H9 (cell line): ENCODE data around the gene MTFR2. TPM values are rescaled to one million over a fixed set of nuclear protein-coding genes. Genes with fewer than 3 reads are reported as not detected.

ENCODE experiments used
- DNase-seq: peaks from one replicate; pipeline ENCODE4 v3.0.0-alpha.2; 2017
- H2AFZ ChIP-seq: one replicate; pipeline ENCODE4 v1.6.1; 2013; ENCODE audit warnings: mild to moderate bottlenecking, low read length, control low read depth, moderate library complexity
- H2AK5ac ChIP-seq: 2 replicates; pipeline ENCODE4 v1.6.1; 2013; ENCODE audit warnings: low read length, control low read depth, mixed read lengths; ENCODE audit not compliant: insufficient read length
- H2BK120ac ChIP-seq: one replicate; pipeline ENCODE4 v1.6.1; 2013; ENCODE audit warnings: low read depth, mild to moderate bottlenecking, low read length, control low read depth, inconsistent platforms; ENCODE audit not compliant: poor library complexity, severe bottlenecking
- H2BK12ac ChIP-seq: 2 replicates; pipeline ENCODE4 v1.6.1; 2013; ENCODE audit warnings: low read length, control low read depth, mixed read lengths, low read depth; ENCODE audit not compliant: insufficient read length
- H2BK15ac ChIP-seq: 2 replicates; pipeline ENCODE4 v1.6.1; 2013; ENCODE audit warnings: low read depth, low read length, control low read depth
- H2BK20ac ChIP-seq: one replicate; pipeline ENCODE4 v1.6.1; 2013; ENCODE audit warnings: low read depth, mild to moderate bottlenecking, low read length, control low read depth, inconsistent platforms; ENCODE audit not compliant: poor library complexity, severe bottlenecking
- H2BK5ac ChIP-seq: 2 replicates; pipeline ENCODE4 v1.6.1; 2013; ENCODE audit warnings: low read length, control low read depth, mixed read lengths; ENCODE audit not compliant: insufficient read length
- H3K14ac ChIP-seq: 2 replicates; pipeline ENCODE4 v1.6.1; 2013; ENCODE audit warnings: low read length, control low read depth; ENCODE audit not compliant: insufficient read depth
- H3K18ac ChIP-seq: 2 replicates; pipeline ENCODE4 v1.6.1; 2013; ENCODE audit warnings: low read depth, mild to moderate bottlenecking, mixed read lengths, low read length, control low read depth; ENCODE audit not compliant: insufficient read length
- H3K23ac ChIP-seq: 2 replicates; pipeline ENCODE4 v1.6.1; 2013; ENCODE audit warnings: low read length, control low read depth, mixed read lengths, low read depth; ENCODE audit not compliant: insufficient read length
- H3K23me2 ChIP-seq: 2 replicates; pipeline ENCODE4 v1.6.1; 2013; ENCODE audit warnings: low read depth, mild to moderate bottlenecking, mixed read lengths, low read length, control low read depth; ENCODE audit not compliant: insufficient read length, poor library complexity, severe bottlenecking
- H3K27ac ChIP-seq: 2 replicates; pipeline ENCODE4 v1.5.1; 2013; ENCODE audit warnings: low read length, control low read depth, mixed read lengths, low read depth; ENCODE audit not compliant: insufficient read length
- H3K27me3 ChIP-seq: 2 replicates; pipeline ENCODE4 v1.6.1; 2013; ENCODE audit warnings: low read length, control low read depth, inconsistent platforms; ENCODE audit not compliant: insufficient read depth
- H3K4ac ChIP-seq: 2 replicates; pipeline ENCODE4 v1.6.1; 2013; ENCODE audit warnings: low read depth, mild to moderate bottlenecking, control low read depth, inconsistent platforms, low read length, moderate library complexity
- H3K4me1 ChIP-seq: 2 replicates; pipeline ENCODE4 v1.6.1; 2013; ENCODE audit warnings: low read length, control low read depth, inconsistent platforms; ENCODE audit not compliant: insufficient read depth
- H3K4me2 ChIP-seq: 2 replicates; pipeline ENCODE4 v1.6.1; 2013; ENCODE audit warnings: low read length, control low read depth, mixed read lengths; ENCODE audit not compliant: insufficient read length, insufficient read depth
- H3K56ac ChIP-seq: 2 replicates; pipeline ENCODE4 v1.6.1; 2013; ENCODE audit warnings: low read depth, mild to moderate bottlenecking, mixed read lengths, low read length, control low read depth; ENCODE audit not compliant: insufficient read length
- H3K79me1 ChIP-seq: 2 replicates; pipeline ENCODE4 v1.6.1; 2013; ENCODE audit warnings: low read depth, mild to moderate bottlenecking, moderate library complexity, low read length, control low read depth, inconsistent platforms; ENCODE audit not compliant: insufficient read depth, poor library complexity, severe bottlenecking
- H3K79me2 ChIP-seq: 2 replicates; pipeline ENCODE4 v1.6.1; 2013; ENCODE audit warnings: low read length, control low read depth, inconsistent platforms; ENCODE audit not compliant: insufficient read depth
- H3K9ac ChIP-seq: 2 replicates; pipeline ENCODE4 v1.6.1; 2013; ENCODE audit warnings: low read length, control low read depth, mixed read lengths; ENCODE audit not compliant: insufficient read length; ENCODE audit errors: extremely low read depth
- H3K9me3 ChIP-seq: one replicate; pipeline ENCODE4 v1.6.1; 2013; ENCODE audit warnings: low read depth, low read length, inconsistent platforms; ENCODE audit not compliant: control insufficient read depth
- H3T11ph ChIP-seq: one replicate; pipeline ENCODE4 v1.6.1; 2013; ENCODE audit warnings: mild to moderate bottlenecking, low read length, control low read depth, inconsistent platforms
- H4K20me1 ChIP-seq: one replicate; pipeline ENCODE4 v1.6.1; 2013; ENCODE audit not compliant: control insufficient read depth, insufficient read length, insufficient read depth
- H4K5ac ChIP-seq: 2 replicates; pipeline ENCODE4 v1.6.1; 2013; ENCODE audit warnings: low read depth, mild to moderate bottlenecking, mixed read lengths, low read length, control low read depth; ENCODE audit not compliant: insufficient read length
- H4K8ac ChIP-seq: replicated peaks from 2 replicates; pipeline ENCODE4 v1.6.1; 2013; ENCODE audit warnings: low read length, control low read depth, mixed read lengths, low read depth; ENCODE audit not compliant: insufficient read length
- H4K91ac ChIP-seq: 2 replicates; pipeline ENCODE4 v1.6.1; 2013; ENCODE audit warnings: low read depth, mild to moderate bottlenecking, moderate library complexity, mixed read lengths, low read length, control low read depth; ENCODE audit not compliant: insufficient read length
- H3K27ac Mint-ChIP-seq, 3 experiments: 2 replicates in 2 of 3; 3 replicates in 1 of 3; pipeline ENCODE4 v1.8.0; 2020 to 2021; ENCODE audit warnings: mixed read lengths in 3 of 3, mild to moderate bottlenecking in 1 of 3, moderate library complexity in 1 of 3
- H3K27me3 Mint-ChIP-seq: 2 replicates; pipeline ENCODE4 v1.8.0; 2021; ENCODE audit warnings: low read depth, mild to moderate bottlenecking, moderate library complexity, mixed read lengths
- H3K36me3 Mint-ChIP-seq, 3 experiments: 2 replicates in 2 of 3; 3 replicates in 1 of 3; pipeline ENCODE4 v1.8.0; 2020 to 2021; ENCODE audit warnings: low read depth in 3 of 3, mixed read lengths in 3 of 3; ENCODE audit not compliant: insufficient read depth in 1 of 3
- H3K4me1 Mint-ChIP-seq, 2 experiments: 2 replicates each; pipeline ENCODE4 v1.8.0; 2020; ENCODE audit warnings: mixed read lengths in 2 of 2
- H3K4me3 Mint-ChIP-seq, 2 experiments: 2 replicates in 1 of 2; 3 replicates in 1 of 2; pipeline ENCODE4 v1.8.0; 2020 to 2021; ENCODE audit warnings: mild to moderate bottlenecking in 2 of 2, mixed read lengths in 2 of 2, moderate library complexity in 1 of 2
- H3K9me3 Mint-ChIP-seq, 2 experiments: 2 replicates in 1 of 2; 3 replicates in 1 of 2; pipeline ENCODE4 v1.8.0; 2020; ENCODE audit warnings: mild to moderate bottlenecking in 2 of 2, mixed read lengths in 2 of 2, moderate library complexity in 1 of 2
- CTCF ChIP-seq: fragments of 200-600 bp; sonication (generic); conservative IDR thresholded peaks from 3 replicates; pipeline ENCODE4 v1.8.0; 2021; ENCODE audit warnings: antibody characterized with exemption, mild to moderate bottlenecking
- WGBS: extraction: QIAGEN DNeasy Blood & Tissue Kit; methylation state at CpG from one replicate; pipeline ENCODE4 v1.1.7; 2013; ENCODE audit warnings: missing lambda C conversion rate, low lambda C conversion rate, mixed read lengths; ENCODE audit not compliant: insufficient read length; ENCODE audit errors: extremely low coverage; 5-methylcytosine and 5-hydroxymethylcytosine counted together
- total RNA-seq: library from RNA; stranded (reverse); gene quantifications from 2 replicates; pipeline ENCODE4 v1.2.1, GENCODE V29; 2021

The MTFR2 gene
- total RNA-seq, 1 experiment from 2014 or later: 11.8 TPM

- H3K4me3 Mint-ChIP-seq: no peak overlapping the region
- no CpG with 5 or more reads among the region's 13 CpGs for WGBS
- Histone ChIP-seq H2AFZ (no peak overlapping the region), H2BK120ac (no peak overlapping the region), H2AK5ac (no peak overlapping the region), H4K5ac (no peak overlapping the region), H3K27ac (no peak overlapping the region), H2BK15ac (no peak overlapping the region), H4K91ac (no peak overlapping the region), H3K4me1 (no peaks in the 10 kb centered on the region), H4K8ac (no peak overlapping the region), H4K20me1 (no peaks in the 10 kb centered on the region), H3K56ac (no peak overlapping the region), H3K9me3 (no peaks in the 10 kb centered on the region), H3K79me1 (no peaks in the 10 kb centered on the region), H3T11ph (no peak overlapping the region), H2BK12ac (no peak overlapping the region), H2BK20ac (no peak overlapping the region), H3K23me2 (no peaks in the 10 kb centered on the region), H2BK5ac (no peak overlapping the region), H3K79me2 (no peaks in the 10 kb centered on the region), H3K27me3 (no peaks in the 10 kb centered on the region), H3K23ac (no peak overlapping the region), H3K4me2 (no peak overlapping the region), H3K14ac (no peak overlapping the region), H3K4ac (no peak overlapping the region), H3K9ac (no peak overlapping the region), H3K18ac (no peak overlapping the region)
- no peak for TF ChIP-seq CTCF
- no peak overlapping the region; a peak in 1 of 7 replicates for H3K27ac Mint-ChIP-seq
- H3K4me1 Mint-ChIP-seq: peaks cover 0 to 3% of the 10 kb centered on the region in 2 experiments; a peak in 2 of 4 replicates
- H3K9me3 Mint-ChIP-seq: no peaks in the 10 kb centered on the region
- no peaks in the 10 kb centered on the region for H3K27me3 Mint-ChIP-seq
- no peaks in the 10 kb centered on the region for H3K36me3 Mint-ChIP-seq
- DNase-seq: no peak
These were observed 39.5 kb downstream of the MTFR2 start for GRCh38 chr6:136210398-136211165.
